Caco-2 (cell line): ENCODE results near the gene HCN3. TPM values are rescaled to one million over a fixed set of nuclear protein-coding genes. Genes with fewer than 3 reads are reported as not detected.

Source experiments
- BruUV-seq: library from RNA; stranded (reverse); fragments of 400-500 nt; replicated peaks from 2 replicates; lab custom pipeline; 2021; lab: Mats Ljungman, UMichigan
- CTCF ChIA-PET: fragments of 300-600 bp; sonication (Branson Sonifier 250); formaldehyde crosslinking; loops from one replicate; lab custom pipeline; 2022; ENCODE audit warnings: antibody characterized with exemption; lab: Charles Lee
- POLR2A ChIA-PET: fragments of 300-600 bp; sonication (Branson Sonifier 250); formaldehyde crosslinking; loops from one replicate; lab custom pipeline; 2022; ENCODE audit warnings: antibody characterized with exemption; lab: Charles Lee
- DNase-seq, 2 experiments: peaks; one replicate each; pipeline versions ENCODE4 v3.0.0 to v3.0.0-alpha.2; 2020 to 2022
- H3K27me3 ChIP-seq: replicated peaks from 2 replicates; pipeline ENCODE4 v1.6.0; 2011; ENCODE audit warnings: low read length; ENCODE audit not compliant: control insufficient read depth, insufficient read depth
- H3K36me3 ChIP-seq: 2 replicates; pipeline ENCODE4 v1.5.1; 2011; ENCODE audit warnings: low read length; ENCODE audit not compliant: control insufficient read depth, insufficient read depth
- H3K4me1 ChIP-seq: fragments of 250-450 bp; sonication (Bioruptor Pico); 2 replicates; pipeline ENCODE4 v1.5.1; 2020; ENCODE audit warnings: mild to moderate bottlenecking
- H3K4me3 ChIP-seq: 2 replicates; pipeline ENCODE4 v1.5.1; 2011; ENCODE audit warnings: low read depth, mild to moderate bottlenecking, control low read depth, low read length
- H3K9me3 ChIP-seq: fragments of 250-450 bp; sonication (Bioruptor Pico); 2 replicates; pipeline ENCODE4 v1.5.1; 2020; ENCODE audit warnings: mild to moderate bottlenecking, moderate library complexity
- H3K27ac Mint-ChIP-seq: one replicate; pipeline ENCODE4 v1.8.0; 2022; ENCODE audit warnings: mixed read lengths; ENCODE audit not compliant: unreplicated experiment
- H3K27me3 Mint-ChIP-seq: one replicate; pipeline ENCODE4 v1.8.0; 2022; ENCODE audit warnings: mixed read lengths; ENCODE audit not compliant: insufficient read depth, unreplicated experiment
- H3K36me3 Mint-ChIP-seq: one replicate; pipeline ENCODE4 v1.8.0; 2022; ENCODE audit warnings: mild to moderate bottlenecking, mixed read lengths; ENCODE audit not compliant: insufficient read depth, unreplicated experiment
- H3K4me1 Mint-ChIP-seq: one replicate; pipeline ENCODE4 v1.8.0; 2022; ENCODE audit warnings: low read depth, mixed read lengths; ENCODE audit not compliant: unreplicated experiment
- H3K4me3 Mint-ChIP-seq: one replicate; pipeline ENCODE4 v1.8.0; 2022; ENCODE audit warnings: mild to moderate bottlenecking, moderate library complexity, mixed read lengths; ENCODE audit not compliant: unreplicated experiment
- H3K9me3 Mint-ChIP-seq: one replicate; pipeline ENCODE4 v1.8.0; 2022; ENCODE audit warnings: mixed read lengths; ENCODE audit not compliant: unreplicated experiment
- CTCF ChIP-seq, 2 experiments: fragments of 200-600 bp in 1 of 2; IDR thresholded peaks; 1 replicate in 1 of 2; 2 replicates in 1 of 2; pipeline versions ENCODE4 v1.5.1 to v1.8.0; 2011 to 2022; ENCODE audit warnings: antibody characterized with exemption in 1 of 2, control low read depth in 1 of 2, inconsistent platforms in 1 of 2, low read depth in 1 of 2, low read length in 1 of 2, mild to moderate bottlenecking in 1 of 2, moderate library complexity in 1 of 2; ENCODE audit not compliant: insufficient read depth in 1 of 2, severe bottlenecking in 1 of 2, unreplicated experiment in 1 of 2
- intact Hi-C: fragments of 100-400 bp; cut with micrococcal nuclease; formaldehyde crosslinking; loops from one replicate; pipeline ENCODE4 v1.10.0; 2022; ENCODE audit not compliant: unreplicated experiment
- total RNA-seq: library from RNA; stranded (reverse); gene quantifications from 2 replicates; pipeline ENCODE4 v1.2.3, GENCODE V29; 2022

HCN3 gene
- total RNA-seq, 1 experiment from 2014 or later = 8.8 TPM

GRCh38 chr1:155324717-155325602 lies 47.7 kb downstream of the HCN3 start:
- Histone ChIP-seq H3K27me3 (no peaks in the 10 kb centered on the region), H3K4me1 (peaks cover 11% of the 10 kb centered on the region), H3K9me3 (no peaks in the 10 kb centered on the region), H3K4me3 (peak overlapping the region; percentile 88), H3K36me3 (peaks cover 1% of the 10 kb centered on the region; the same call in 1 of the 2 replicates)
- ChIA-PET CTCF (interaction anchor here (1.0 to 1.1 kb wide), 2 partner anchors 73 to 74 kb away, joined by 3 to 6 read pairs; no protein-coding TSS in a partner anchor), POLR2A (interaction anchor here (1.3 kb wide), 1 partner anchor 52 kb away, joined by 16 read pairs; the partner anchor contains the start of gene CLK2)
- Mint-ChIP-seq H3K36me3 (peaks cover 77% of the 10 kb centered on the region), H3K9me3 (no peaks in the 10 kb centered on the region), H3K27ac (peak overlapping the region; percentile 88), H3K4me3 (peak overlapping the region; percentile 94), H3K27me3 (no peaks in the 10 kb centered on the region), H3K4me1 (peaks cover 14% of the 10 kb centered on the region)
- peak; percentile 75 to 76 for DNase-seq
- TSS peak; percentile 25 for BruUV-seq
- TF ChIP-seq CTCF (IDR thresholded peaks at IDR 0.05; ENCODE audit: insufficient read depth in 1 of 2, low read depth in 1 of 2, low read length in 1 of 2, severe bottlenecking in 1 of 2, unreplicated experiment in 1 of 2) = peak; percentile 15 to 51
- intact Hi-C loops = loop anchor here (10.0 kb wide), 1 partner anchor 270 kb away; no protein-coding TSS in a partner anchor

- Mint-ChIP-seq H3K27me3 (no peaks in the 10 kb centered on the region), H3K9me3 (no peaks in the 10 kb centered on the region), H3K4me1 (peaks cover 12% of the 10 kb centered on the region), H3K27ac (peak overlapping the region; percentile 88), H3K4me3 (peak overlapping the region; percentile 94), H3K36me3 (peaks cover 77% of the 10 kb centered on the region)
- CTCF ChIA-PET = interaction anchor here (1.0 to 1.1 kb wide), 2 partner anchors 74 to 75 kb away, joined by 3 to 6 read pairs; no protein-coding TSS in a partner anchor
- POLR2A ChIA-PET = no interaction called here
- peaks cover 1% of the 10 kb centered on the region; the same call in 1 of the 2 replicates for H3K36me3 ChIP-seq
- H3K4me1 ChIP-seq = peaks cover 11% of the 10 kb centered on the region
- no peaks in the 10 kb centered on the region for H3K27me3 ChIP-seq
- no peaks in the 10 kb centered on the region for H3K9me3 ChIP-seq
- TF ChIP-seq CTCF (IDR thresholded peaks at IDR 0.05; ENCODE audit: insufficient read depth in 1 of 2, low read depth in 1 of 2, low read length in 1 of 2, severe bottlenecking in 1 of 2, unreplicated experiment in 1 of 2) = no peak
- BruUV-seq = no TSS peak
- no peak for DNase-seq
- intact Hi-C loops = loop anchor here (10.0 kb wide), 1 partner anchor 269 kb away; no protein-coding TSS in a partner anchor
- H3K4me3 ChIP-seq = peak overlapping the region; percentile 88
Measured at GRCh38 chr1:155325603-155325893, 48.3 kb downstream of the HCN3 start.

GRCh38 chr1:155326020-155326526 lies 48.8 kb downstream of the HCN3 start:
- TF ChIP-seq CTCF (IDR thresholded peaks at IDR 0.05; ENCODE audit: insufficient read depth in 1 of 2, low read depth in 1 of 2, low read length in 1 of 2, severe bottlenecking in 1 of 2, unreplicated experiment in 1 of 2) = no peak
- Histone ChIP-seq H3K9me3 (no peaks in the 10 kb centered on the region), H3K36me3 (peaks cover 1% of the 10 kb centered on the region; the same call in 1 of the 2 replicates), H3K4me3 (no peak overlapping the region), H3K4me1 (peaks cover 11% of the 10 kb centered on the region), H3K27me3 (no peaks in the 10 kb centered on the region)
- Mint-ChIP-seq H3K4me3 (peak overlapping the region; percentile 94), H3K36me3 (peaks cover 77% of the 10 kb centered on the region), H3K27ac (peak overlapping the region; percentile 88), H3K9me3 (no peaks in the 10 kb centered on the region), H3K27me3 (no peaks in the 10 kb centered on the region), H3K4me1 (peaks cover 16% of the 10 kb centered on the region)
- no peak for DNase-seq
- BruUV-seq = no TSS peak
- POLR2A ChIA-PET = no interaction called here
- CTCF ChIA-PET = no interaction called here
- intact Hi-C loops = loop anchor here (10.0 kb wide), 1 partner anchor 269 kb away; no protein-coding TSS in a partner anchor
